GM12872 (cell line): ENCODE data around the gene STYXL1.

Experiments
- TF ChIP-seq, protein P1 (sequence below): IDR thresholded peaks from 3 replicates; pipeline ENCODE4 v1.5.1; 2011; ENCODE audit warnings: low read depth, mild to moderate bottlenecking, low read length, moderate library complexity; ENCODE audit not compliant: insufficient read depth

The STYXL1 gene

DNA sequence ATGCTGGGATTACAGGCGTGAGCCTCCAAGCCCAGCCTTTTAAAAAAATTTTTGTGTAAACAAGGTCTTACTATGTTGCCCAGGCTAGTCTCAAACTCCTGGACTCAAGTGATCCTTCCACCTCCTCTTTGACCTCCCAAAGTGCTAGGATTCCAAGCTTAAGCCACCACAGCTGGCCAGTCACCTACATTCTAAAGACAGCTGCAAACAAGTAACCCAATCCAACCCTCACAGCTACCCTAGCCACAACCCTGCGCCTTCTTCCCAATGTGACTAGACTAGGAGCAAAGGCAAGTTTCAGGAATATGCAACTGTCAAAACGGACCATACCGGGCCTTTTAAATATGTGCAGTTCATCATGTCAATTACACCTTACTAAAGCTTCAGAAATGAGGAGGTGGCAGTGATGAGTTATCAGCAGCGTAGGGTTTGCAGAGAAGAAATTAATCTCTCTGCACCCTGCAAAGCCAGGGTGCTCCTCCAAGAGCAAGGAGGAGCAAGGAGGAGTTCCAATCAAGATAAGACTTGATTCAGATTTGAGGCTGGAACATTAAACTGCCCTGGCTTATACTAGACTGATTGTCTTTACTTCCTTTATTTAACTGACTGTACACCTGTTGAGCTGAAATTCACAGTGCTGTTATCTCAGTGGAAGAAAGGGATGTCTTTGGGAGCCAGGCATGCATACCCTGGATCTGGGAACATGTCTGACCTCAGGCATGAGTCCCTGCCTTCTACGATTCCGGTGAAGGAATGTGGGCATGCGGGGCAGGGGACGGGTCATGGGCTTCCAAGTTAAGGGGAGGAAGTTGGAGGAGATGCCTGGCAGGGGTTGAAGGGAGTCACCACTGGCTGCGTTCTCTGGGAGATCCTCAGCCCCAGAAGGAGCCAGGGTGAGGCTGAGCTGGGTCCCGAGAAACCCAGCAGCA is 37.9 kb downstream of the STYXL1 start:
- TF ChIP-seq, protein P1, sequence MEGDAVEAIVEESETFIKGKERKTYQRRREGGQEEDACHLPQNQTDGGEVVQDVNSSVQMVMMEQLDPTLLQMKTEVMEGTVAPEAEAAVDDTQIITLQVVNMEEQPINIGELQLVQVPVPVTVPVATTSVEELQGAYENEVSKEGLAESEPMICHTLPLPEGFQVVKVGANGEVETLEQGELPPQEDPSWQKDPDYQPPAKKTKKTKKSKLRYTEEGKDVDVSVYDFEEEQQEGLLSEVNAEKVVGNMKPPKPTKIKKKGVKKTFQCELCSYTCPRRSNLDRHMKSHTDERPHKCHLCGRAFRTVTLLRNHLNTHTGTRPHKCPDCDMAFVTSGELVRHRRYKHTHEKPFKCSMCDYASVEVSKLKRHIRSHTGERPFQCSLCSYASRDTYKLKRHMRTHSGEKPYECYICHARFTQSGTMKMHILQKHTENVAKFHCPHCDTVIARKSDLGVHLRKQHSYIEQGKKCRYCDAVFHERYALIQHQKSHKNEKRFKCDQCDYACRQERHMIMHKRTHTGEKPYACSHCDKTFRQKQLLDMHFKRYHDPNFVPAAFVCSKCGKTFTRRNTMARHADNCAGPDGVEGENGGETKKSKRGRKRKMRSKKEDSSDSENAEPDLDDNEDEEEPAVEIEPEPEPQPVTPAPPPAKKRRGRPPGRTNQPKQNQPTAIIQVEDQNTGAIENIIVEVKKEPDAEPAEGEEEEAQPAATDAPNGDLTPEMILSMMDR: no peak

DNA sequence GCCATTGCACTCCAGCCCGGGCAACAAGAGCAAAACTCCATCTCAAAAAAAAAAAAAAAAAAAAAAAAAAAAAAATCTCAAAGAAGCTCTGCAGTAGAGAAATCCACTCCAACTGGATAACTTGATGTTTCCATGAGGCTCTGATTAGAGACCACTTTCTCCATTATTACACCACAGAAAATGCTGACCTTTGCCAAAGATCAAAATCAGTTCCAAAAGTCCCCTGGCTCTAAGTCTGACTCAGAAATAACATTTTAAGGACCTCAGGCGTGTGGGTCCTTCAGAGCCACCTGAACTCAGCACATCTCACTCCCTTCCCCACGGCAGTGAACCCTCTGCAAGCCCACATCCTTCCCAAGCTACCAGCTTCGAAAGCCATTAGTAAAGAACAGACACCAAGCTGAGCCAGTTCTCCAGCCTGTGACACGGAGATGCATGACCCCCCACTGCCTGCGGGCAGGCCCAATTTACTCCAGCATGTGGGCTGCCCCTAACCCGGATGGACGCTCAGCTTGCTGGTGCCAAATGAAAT is 39.6 kb downstream of the STYXL1 start:
- TF ChIP-seq, protein P1: no peak

DNA sequence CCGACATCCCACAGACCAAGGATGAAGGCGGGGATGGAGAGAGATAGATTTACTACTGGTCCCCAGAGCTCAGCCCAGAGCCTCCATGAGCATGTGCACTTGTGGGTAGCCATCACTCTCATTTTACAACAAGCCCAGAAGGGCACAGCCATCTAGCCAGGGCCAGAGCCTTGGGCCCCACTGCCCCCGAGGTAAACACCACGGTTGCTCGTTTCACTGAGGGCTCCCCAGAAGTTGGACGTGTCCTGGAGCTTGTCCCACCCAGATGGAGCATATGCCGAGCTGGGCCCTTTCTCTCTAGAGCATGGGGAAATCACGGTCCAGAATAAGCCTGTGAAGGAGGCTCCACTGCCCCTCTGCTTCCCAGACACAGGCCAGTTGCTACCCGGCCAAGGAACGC is 44.4 kb downstream of the STYXL1 start:
- TF ChIP-seq, protein P1: no peak

DNA sequence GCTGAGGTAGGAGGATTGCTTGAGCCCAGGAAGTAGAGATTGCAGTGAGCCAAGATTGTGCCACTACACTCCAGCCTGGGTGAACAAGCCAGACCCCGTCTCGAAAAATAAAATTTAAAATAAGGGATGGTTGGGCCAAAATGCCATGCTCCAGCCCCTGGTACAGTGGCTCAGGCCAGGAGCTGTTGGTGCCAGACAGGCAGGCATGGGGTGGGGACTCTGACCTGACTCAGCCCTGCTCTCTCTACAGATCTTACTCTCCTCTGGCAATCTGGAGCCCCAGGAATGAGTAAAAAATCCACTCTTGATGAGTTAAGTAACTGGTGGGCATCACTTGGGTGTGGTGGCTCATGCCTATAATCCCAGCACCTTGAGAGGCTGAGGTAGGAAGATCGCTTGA is 45.0 kb downstream of the STYXL1 start:
- TF ChIP-seq, protein P1: no peak

DNA sequence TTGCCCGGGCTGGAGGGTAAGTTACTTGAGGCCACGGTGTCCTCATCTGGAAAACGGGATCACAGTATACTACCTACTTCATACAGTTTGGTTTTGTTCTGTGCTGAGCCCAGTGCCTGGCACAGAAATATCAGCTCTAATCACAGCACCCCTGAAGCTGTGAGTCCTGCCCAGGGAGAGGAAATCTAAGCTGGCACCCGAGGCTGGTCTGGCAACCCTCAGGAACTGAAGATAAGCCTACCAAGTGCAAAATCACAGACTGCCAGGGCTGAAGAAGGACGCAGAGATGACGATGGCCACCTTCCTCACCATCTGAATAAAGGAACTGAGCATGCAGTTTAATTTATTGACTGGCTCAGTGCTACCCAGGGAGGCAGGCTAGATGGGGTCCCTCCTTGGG is 45.7 kb downstream of the STYXL1 start:
- TF ChIP-seq, protein P1: no peak

DNA sequence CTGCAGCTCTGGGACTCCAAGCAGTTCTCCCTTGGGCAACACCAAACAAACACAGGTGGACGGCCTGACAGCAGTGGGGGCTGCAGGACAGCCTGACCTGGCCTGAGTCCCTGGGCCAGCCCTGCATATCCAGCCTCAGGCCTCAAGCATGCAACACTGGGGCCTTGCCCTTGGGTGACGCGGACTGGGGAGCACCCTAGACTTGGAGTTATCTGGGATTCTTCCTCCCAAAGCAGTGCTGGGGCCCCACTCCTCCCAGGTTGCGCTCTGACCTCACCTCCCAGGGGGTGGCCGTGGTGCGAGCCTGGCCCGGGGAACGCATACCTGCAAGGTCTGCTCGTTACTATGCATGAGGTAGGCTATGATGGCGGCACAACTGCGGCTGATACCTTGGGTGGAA is 47.2 kb downstream of the STYXL1 start:
- TF ChIP-seq, protein P1: no peak

DNA sequence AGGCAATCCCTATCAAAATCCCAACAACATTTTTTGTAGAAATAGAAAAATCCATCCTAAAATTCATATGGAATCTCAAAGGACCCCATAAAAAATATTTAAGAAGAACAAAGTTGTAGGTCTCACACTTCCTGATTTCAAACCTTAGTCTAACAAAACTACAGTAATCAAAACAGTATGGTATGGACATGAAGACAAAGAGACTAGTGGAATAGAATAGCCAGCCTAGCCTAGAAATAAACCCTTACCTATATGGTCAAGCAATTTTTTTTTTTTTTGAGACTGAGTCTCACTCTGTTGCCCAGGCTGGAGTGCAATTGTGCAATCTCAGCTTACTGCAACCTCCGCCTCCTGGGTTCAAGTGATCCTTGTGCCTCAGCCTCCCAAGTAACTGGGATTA is 49.8 kb downstream of the STYXL1 start:
- TF ChIP-seq, protein P1: no peak
